Thyroid gland (tissue), 4 donors: ENCODE data around the gene RTF1.

Source experiments
- POLR2A ChIP-seq, 2 donors: fragments of 450-650 bp; IDR thresholded peaks; one replicate each; pipeline ENCODE4 v1.6.1; 2017; ENCODE audit warnings: antibody characterized with exemption in 2 of 2, mild to moderate bottlenecking in 2 of 2, moderate library complexity in 1 of 2
- TF ChIP-seq, protein P1 (sequence below), 6 experiments: fragments of 200-600 bp in 3 of 6; fragments of 450-650 bp in 3 of 6; sonication (generic) in 3 of 6; IDR thresholded peaks; one replicate each; pipeline ENCODE4 v1.5.1; 2016 to 2019; ENCODE audit warnings: antibody characterized with exemption in 6 of 6, mild to moderate bottlenecking in 2 of 6, inconsistent platforms in 1 of 6, moderate library complexity in 1 of 6

DNA sequence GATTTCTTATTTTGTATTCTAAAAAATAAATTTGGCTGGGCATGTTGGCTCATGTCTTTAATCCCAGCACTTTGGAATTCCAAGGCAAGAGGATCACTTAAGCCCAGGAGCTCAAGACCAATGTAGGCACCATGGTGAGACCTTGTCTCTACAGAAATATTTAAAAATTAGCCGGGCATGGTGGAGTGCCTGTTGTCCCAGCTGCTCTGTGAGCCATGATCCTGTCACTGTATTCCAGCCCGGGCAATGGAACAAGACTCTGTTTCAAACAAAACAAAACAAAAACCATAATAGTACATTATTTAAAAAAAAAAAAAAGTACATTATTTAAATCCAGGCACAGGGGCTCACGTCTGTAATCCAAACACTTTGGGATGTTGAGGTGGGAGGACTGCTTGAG is 5.5 kb upstream of the RTF1 start:
- TF ChIP-seq, protein P1, sequence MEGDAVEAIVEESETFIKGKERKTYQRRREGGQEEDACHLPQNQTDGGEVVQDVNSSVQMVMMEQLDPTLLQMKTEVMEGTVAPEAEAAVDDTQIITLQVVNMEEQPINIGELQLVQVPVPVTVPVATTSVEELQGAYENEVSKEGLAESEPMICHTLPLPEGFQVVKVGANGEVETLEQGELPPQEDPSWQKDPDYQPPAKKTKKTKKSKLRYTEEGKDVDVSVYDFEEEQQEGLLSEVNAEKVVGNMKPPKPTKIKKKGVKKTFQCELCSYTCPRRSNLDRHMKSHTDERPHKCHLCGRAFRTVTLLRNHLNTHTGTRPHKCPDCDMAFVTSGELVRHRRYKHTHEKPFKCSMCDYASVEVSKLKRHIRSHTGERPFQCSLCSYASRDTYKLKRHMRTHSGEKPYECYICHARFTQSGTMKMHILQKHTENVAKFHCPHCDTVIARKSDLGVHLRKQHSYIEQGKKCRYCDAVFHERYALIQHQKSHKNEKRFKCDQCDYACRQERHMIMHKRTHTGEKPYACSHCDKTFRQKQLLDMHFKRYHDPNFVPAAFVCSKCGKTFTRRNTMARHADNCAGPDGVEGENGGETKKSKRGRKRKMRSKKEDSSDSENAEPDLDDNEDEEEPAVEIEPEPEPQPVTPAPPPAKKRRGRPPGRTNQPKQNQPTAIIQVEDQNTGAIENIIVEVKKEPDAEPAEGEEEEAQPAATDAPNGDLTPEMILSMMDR (IDR thresholded peaks at IDR 0.05): no peak
- no peak for TF ChIP-seq POLR2A (IDR thresholded peaks at IDR 0.05)
